ENCODE results near the gene TIAM1. TPM values are rescaled to one million over a fixed set of nuclear protein-coding genes. Genes with fewer than 3 reads are reported as not detected.

TIAM1 gene
- total RNA-seq, 1 experiment from 2014 or later, result 3.7 TPM

GRCh38 chr21:31338908-31339368 lies 5.1 kb downstream of the TIAM1 start:
- no peaks in the 10 kb centered on the region for H3K36me3 ChIP-seq (ENCODE audit: control insufficient read depth, insufficient read depth, low read length)
- 0 out of 2 replicates have a peak, but pooled peaks cover 3% of the 10 kb centered on the region for H3K27me3 ChIP-seq (ENCODE audit: control insufficient read depth, insufficient read depth, low read length)
- TF ChIP-seq REST (IDR thresholded peaks at IDR 0.05; ENCODE audit: insufficient read depth in 1 of 2, low read depth in 2 of 2, low read length in 1 of 2) (no peak), CTCF (IDR thresholded peaks at IDR 0.05) (no peak), TCF7L2 (IDR thresholded peaks at IDR 0.05; ENCODE audit: low read depth, low read length) (no peak), POLR2AphosphoS5 (IDR thresholded peaks at IDR 0.05; ENCODE audit: low read depth, low read length) (no peak), SIN3A (IDR thresholded peaks at IDR 0.05; ENCODE audit: borderline replicate concordance, insufficient read depth, low read depth, low read length) (no peak)
- CTCF ChIA-PET, result no interaction called here
- no peak overlapping the region for H3K27ac ChIP-seq (ENCODE audit: low read length)
- H3K9me3 ChIP-seq (ENCODE audit: control insufficient read depth, insufficient read depth, low read depth, low read length), result no peaks in the 10 kb centered on the region
- H3K4me1 ChIP-seq (ENCODE audit: control insufficient read depth, insufficient read depth, low read length), result no peaks in the 10 kb centered on the region
- POLR2A ChIA-PET, result no interaction called here
- DNase-seq (ENCODE audit: low read depth, low spot score), result no peak
- no TSS peak for BruUV-seq (replicated peaks)
- ATAC-seq, result no peak
- in situ Hi-C loops (cut with HindIII; ENCODE audit: low pct_unique_long_range_greater_than_20kb, low sequenced_read_pairs), result no loop called here
- no peak overlapping the region for H3K4me3 ChIP-seq (ENCODE audit: low read depth in 2 of 2, low read length in 2 of 2)
- intact Hi-C loops (cut with micrococcal nuclease; ENCODE audit: unreplicated experiment), result loop anchor here (10.0 kb wide), 1 partner anchor 134 kb away; no protein-coding TSS in a partner anchor

GRCh38 chr21:31337996-31338907 lies 5.8 kb downstream of the TIAM1 start:
- no peaks in the 10 kb centered on the region for H3K9me3 ChIP-seq (ENCODE audit: control insufficient read depth, insufficient read depth, low read depth, low read length)
- CTCF ChIA-PET, result no interaction called here
- H3K27me3 ChIP-seq (ENCODE audit: control insufficient read depth, insufficient read depth, low read length), result 0 out of 2 replicates have a peak, but pooled peaks cover 3% of the 10 kb centered on the region
- no peaks in the 10 kb centered on the region for H3K36me3 ChIP-seq (ENCODE audit: control insufficient read depth, insufficient read depth, low read length)
- no TSS peak for BruUV-seq (replicated peaks)
- ATAC-seq, result no peak
- H3K4me1 ChIP-seq (ENCODE audit: control insufficient read depth, insufficient read depth, low read length), result no peaks in the 10 kb centered on the region
- no peak overlapping the region for H3K4me3 ChIP-seq (ENCODE audit: low read depth in 2 of 2, low read length in 2 of 2)
- H3K27ac ChIP-seq (ENCODE audit: low read length), result no peak overlapping the region
- no peak for DNase-seq (ENCODE audit: low read depth, low spot score)
- intact Hi-C loops (cut with micrococcal nuclease; ENCODE audit: unreplicated experiment) (loop anchor here (10.0 kb wide), 1 partner anchor 133 kb away; no protein-coding TSS in a partner anchor), in situ Hi-C loops (cut with HindIII; ENCODE audit: low pct_unique_long_range_greater_than_20kb, low sequenced_read_pairs) (no loop called here)
- POLR2A ChIA-PET, result no interaction called here
- no peak for TF ChIP-seq REST (IDR thresholded peaks at IDR 0.05; ENCODE audit: insufficient read depth in 1 of 2, low read depth in 2 of 2, low read length in 1 of 2)
